K562 (cell line): Measurements from ENCODE around the gene HAGHL. TPM values are rescaled to one million over a fixed set of nuclear protein-coding genes. Genes with fewer than 3 reads are reported as not detected.

Experiments used
- CHD7 ChIP-seq: fragments of 200-600 bp; sonication (generic); IDR thresholded peaks from one replicate; pipeline ENCODE4 v1.6.1; 2012; ENCODE audit warnings: mild to moderate bottlenecking, low read depth, low read length, inconsistent platforms
- CREM ChIP-seq: IDR thresholded peaks from 2 replicates; pipeline ENCODE4 v1.6.1; 2014; ENCODE audit warnings: antibody characterized with exemption, low read depth
- DNMT1 ChIP-seq: fragments of 450-650 bp; IDR thresholded peaks from 2 replicates; pipeline ENCODE4 v1.6.1; 2016; ENCODE audit warnings: antibody characterized with exemption, mild to moderate bottlenecking
- FOXK1 ChIP-seq: sonication (generic); formaldehyde crosslinking; IDR thresholded peaks from 2 replicates; pipeline ENCODE4 v1.8.0; 2022; ENCODE audit warnings: missing genetic modification reagents, mild to moderate bottlenecking, borderline replicate concordance
- FUS ChIP-seq: fragments of 200-400 bp; formaldehyde crosslinking; optimal IDR thresholded peaks from 2 replicates; pipeline ENCODE3; 2017; ENCODE audit warnings: low read depth, low read length
- HDAC1 ChIP-seq, 2 experiments: fragments of 450-650 bp; IDR thresholded peaks; 2 replicates each; pipeline ENCODE4 v1.6.1; 2016 to 2017; ENCODE audit warnings: inconsistent platforms in 1 of 2, mild to moderate bottlenecking in 1 of 2, moderate library complexity in 1 of 2
- MIER1 ChIP-seq: fragments of 450-650 bp; IDR thresholded peaks from 2 replicates; pipeline ENCODE4 v1.6.1; 2016; ENCODE audit warnings: antibody characterized with exemption, mild to moderate bottlenecking, low read depth
- NFE2L1 ChIP-seq: fragments of 450-650 bp; IDR thresholded peaks from 2 replicates; pipeline ENCODE4 v1.6.1; 2016; ENCODE audit warnings: missing genetic modification characterization, low read depth, mild to moderate bottlenecking, missing compliant biosample characterization, moderate library complexity, borderline replicate concordance
- PCBP1 ChIP-seq: fragments of 200-400 bp; formaldehyde crosslinking; IDR thresholded peaks from 2 replicates; pipeline ENCODE4 v1.6.1; 2018; ENCODE audit warnings: mild to moderate bottlenecking, low read depth, low read length; ENCODE audit not compliant: poor library complexity, severe bottlenecking
- PHF8 ChIP-seq: fragments of 200-600 bp; sonication (generic); IDR thresholded peaks from 2 replicates; pipeline ENCODE4 v1.6.1; 2012; ENCODE audit warnings: mixed run types, mild to moderate bottlenecking, inconsistent platforms, low read length, moderate library complexity, borderline replicate concordance
- RBM25 ChIP-seq: fragments of 200-400 bp; formaldehyde crosslinking; IDR thresholded peaks from 2 replicates; pipeline ENCODE4 v1.6.1; 2018; ENCODE audit warnings: low read length, low read depth, moderate library complexity; ENCODE audit not compliant: severe bottlenecking
- RFX7 ChIP-seq: fragments of 250-450 bp; sonication (Bioruptor Pico); IDR thresholded peaks from 2 replicates; pipeline ENCODE4 v1.5.1; 2021; ENCODE audit warnings: mild to moderate bottlenecking
- SIN3B ChIP-seq: fragments of 450-650 bp; IDR thresholded peaks from 2 replicates; pipeline ENCODE4 v1.6.1; 2017; ENCODE audit warnings: low read depth, mild to moderate bottlenecking, moderate library complexity
- SNIP1 ChIP-seq: fragments of 450-650 bp; IDR thresholded peaks from 2 replicates; pipeline ENCODE4 v1.7.1; 2017; ENCODE audit warnings: low read depth, mild to moderate bottlenecking
- ZBTB7A ChIP-seq: IDR thresholded peaks from 2 replicates; pipeline ENCODE4 v1.6.1; 2011; ENCODE audit warnings: low read depth, mild to moderate bottlenecking, low read length, moderate library complexity, borderline replicate concordance; ENCODE audit not compliant: control insufficient read depth
- ZNF830 ChIP-seq: fragments of 250-450 bp; sonication (Bioruptor Pico); IDR thresholded peaks from 2 replicates; pipeline ENCODE4 v1.5.0; 2021; ENCODE audit warnings: mild to moderate bottlenecking
- polyA plus RNA-seq, 8 experiments: library from polyadenylated mRNA; depleted of rRNA in 4 of 8; stranded (reverse) in 5 of 8; unstranded in 3 of 8; fragments of >200 nt; fragmentation: Nextera tagmentation in 2 of 8; fragmentation: Illumina TruSeq in 1 of 8; extraction: Ambion mirVana in 2 of 8; extraction: Trizol in 1 of 8; gene quantifications; 2 replicates each; pipeline versions ENCODE4 v1.2.1 to v1.2.3, GENCODE V29; 2011 to 2014; ENCODE audit warnings: inconsistent platforms in 1 of 8, missing spikeins in 1 of 8
- total RNA-seq, 7 experiments: library from RNA; depleted of rRNA in 6 of 7; stranded (reverse); fragments of >200 nt in 6 of 7; fragmentation: Illumina TruSeq in 2 of 7; extraction: Trizol in 2 of 7; gene quantifications; 2 replicates each; pipeline versions ENCODE4 v1.2.1 to v1.2.3, GENCODE V29; 2011 to 2021; ENCODE audit warnings: low replicate concordance in 1 of 7

HAGHL gene
- total and polyA plus RNA-seq, 9 of the 15 experiments (the other 6 are each of a cell fraction or from before 2014, with no cell fraction given) = 0.31 to 83.4 (median 20.7) TPM

GRCh38 chr16:714558-715476 lies 12.1 kb upstream of the HAGHL start, which contains the start of gene METRN (continued):
- TF ChIP-seq HDAC1 (IDR thresholded peaks at IDR 0.05) = peak in 1 of 2 experiments; percentile 32; a peak in 1 of 4 replicates
- TF ChIP-seq DNMT1 = no peak
- peak; percentile 95 for TF ChIP-seq RBM25
- peak; percentile 60 for TF ChIP-seq PCBP1
- no peak for TF ChIP-seq RFX7 (CRISPR knock-in tag)
- TF ChIP-seq ZBTB7A = peak; percentile 31; the same call in 1 of the 2 replicates
- TF ChIP-seq SIN3B = no peak
- no peak for TF ChIP-seq CHD7
- no peak for TF ChIP-seq SNIP1
- no peak for TF ChIP-seq FOXK1 (CRISPR knock-in tag)
- 0 out of 2 replicates have a peak, but pooled peaks have one; percentile 6 for TF ChIP-seq CREM
- TF ChIP-seq NFE2L1 = no peak
- no peak for TF ChIP-seq FUS
- TF ChIP-seq PHF8 = peak; percentile 42; the same call in 1 of the 2 replicates
- no peak for TF ChIP-seq MIER1
- no peak for TF ChIP-seq ZNF830
